GM12864 (cell line): ENCODE results near the gene DEFB121.
"Not testable (repeated sequence)": the region's sequence is repeated elsewhere in the genome, so short reads cannot be mapped to it uniquely, and the experiment has no call there.

Source experiments
- DNase-seq: peaks from one replicate; pipeline ENCODE4 v3.0.0-alpha.2; 2011; ENCODE audit warnings: low read depth
- H3K4me3 ChIP-seq: 2 replicates; pipeline ENCODE4 v1.5.1; 2011; ENCODE audit warnings: mild to moderate bottlenecking, low read depth, low read length, control low read depth
- CTCF ChIP-seq: IDR thresholded peaks from 2 replicates; pipeline ENCODE4 v1.5.1; 2011; ENCODE audit warnings: low read depth, mild to moderate bottlenecking, moderate library complexity, low read length, control low read depth, inconsistent platforms; ENCODE audit errors: missing control alignments

Gene DEFB121

GRCh38 chr20:31430568-31431115, 24.6 kb upstream of the DEFB121 start:
- no peak overlapping the region for H3K4me3 ChIP-seq
- no peak for TF ChIP-seq CTCF
- DNase-seq = no peak

- not testable (repeated sequence) for H3K4me3 ChIP-seq, DNase-seq
Measured at GRCh38 chr20:31427576-31427975, 21.6 kb upstream of the DEFB121 start.

- not testable (repeated sequence) for H3K4me3 ChIP-seq, DNase-seq
Measured at GRCh38 chr20:31426891-31427551, 21.0 kb upstream of the DEFB121 start.

GRCh38 chr20:31425797-31426196, 19.8 kb upstream of the DEFB121 start:
- H3K4me3 ChIP-seq = no peak overlapping the region
- no peak for TF ChIP-seq CTCF
- no peak for DNase-seq

GRCh38 chr20:31418307-31418706, 12.3 kb upstream of the DEFB121 start:
- no peak for DNase-seq
- no peak for TF ChIP-seq CTCF
- no peak overlapping the region for H3K4me3 ChIP-seq

- no peak for DNase-seq
- H3K4me3 ChIP-seq = no peak overlapping the region
- TF ChIP-seq CTCF = no peak
Measured at GRCh38 chr20:31415653-31416052, 9.6 kb upstream of the DEFB121 start.

- TF ChIP-seq CTCF = no peak
- no peak for DNase-seq
- H3K4me3 ChIP-seq = no peak overlapping the region
Measured at GRCh38 chr20:31414381-31414780, 8.4 kb upstream of the DEFB121 start.

GRCh38 chr20:31410011-31410410, 4.0 kb upstream of the DEFB121 start:
- DNase-seq = no peak
- H3K4me3 ChIP-seq = no peak overlapping the region
- TF ChIP-seq CTCF = no peak
